Type B pancreatic cell (in vitro differentiated cells): Measurements from ENCODE around the gene THAP9. TPM values are rescaled to one million over a fixed set of nuclear protein-coding genes. Genes with fewer than 3 reads are reported as not detected.

Experiments used
- DNase-seq: peaks from one replicate; pipeline ENCODE4 v3.0.0; 2021; ENCODE audit warnings: mixed read lengths; ENCODE audit not compliant: unreplicated experiment; ENCODE audit errors: extremely low spot score
- H3K27ac Mint-ChIP-seq: 2 replicates; pipeline ENCODE4 v1.8.0; 2021; ENCODE audit warnings: mild to moderate bottlenecking, mixed read lengths
- H3K27me3 Mint-ChIP-seq: 2 replicates; pipeline ENCODE4 v1.8.0; 2021; ENCODE audit warnings: mixed read lengths
- H3K36me3 Mint-ChIP-seq: 2 replicates; pipeline ENCODE4 v1.8.0; 2021; ENCODE audit warnings: mixed read lengths
- H3K4me1 Mint-ChIP-seq: one replicate; pipeline ENCODE4 v1.8.0; 2021; ENCODE audit warnings: mixed read lengths; ENCODE audit not compliant: unreplicated experiment
- H3K4me3 Mint-ChIP-seq: 2 replicates; pipeline ENCODE4 v1.8.0; 2021; ENCODE audit warnings: mild to moderate bottlenecking, mixed read lengths
- H3K9me3 Mint-ChIP-seq: 2 replicates; pipeline ENCODE4 v1.8.0; 2021; ENCODE audit warnings: mixed read lengths
- total RNA-seq: library from RNA; stranded (reverse); gene quantifications from 2 replicates; pipeline ENCODE4 v1.2.1, GENCODE V29; 2021; ENCODE audit warnings: low replicate concordance
- TF ChIP-seq, protein P1 (sequence below): fragments of 200-600 bp; sonication (generic); conservative IDR thresholded peaks from 2 replicates; pipeline ENCODE4 v1.5.0; 2021; ENCODE audit warnings: antibody characterized with exemption, mild to moderate bottlenecking

Gene THAP9
- total RNA-seq, 1 donor from 2014 or later = 8.4 TPM

DNA sequence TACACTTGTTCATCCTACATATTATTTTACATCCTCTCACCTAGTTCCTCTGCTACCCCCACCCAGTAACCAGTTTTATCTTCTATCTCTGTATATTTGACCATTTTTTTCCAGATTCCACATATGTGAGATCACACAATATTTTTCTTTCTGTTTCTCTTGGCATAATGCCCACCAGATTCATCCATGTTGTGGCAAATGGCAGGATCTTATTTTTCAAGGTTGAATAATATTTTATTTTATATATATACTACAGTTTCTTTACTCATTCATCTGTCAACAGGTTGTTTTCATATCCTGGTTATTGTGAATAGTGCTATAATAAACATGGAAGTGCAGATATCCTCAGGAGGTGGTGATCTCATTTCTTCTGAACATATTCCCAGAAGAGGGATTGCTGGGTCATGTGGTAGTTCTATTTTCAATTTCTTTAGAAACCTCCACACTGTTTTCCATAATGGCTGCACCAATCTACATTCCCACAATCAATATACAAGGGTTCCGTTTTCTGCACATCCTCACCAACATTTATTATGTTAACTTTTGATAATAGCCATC is 48.2 kb downstream of the THAP9 start:
- H3K4me1 Mint-ChIP-seq = no peaks in the 10 kb centered on the region
- H3K27ac Mint-ChIP-seq = no peak overlapping the region
- TF ChIP-seq, protein P1, sequence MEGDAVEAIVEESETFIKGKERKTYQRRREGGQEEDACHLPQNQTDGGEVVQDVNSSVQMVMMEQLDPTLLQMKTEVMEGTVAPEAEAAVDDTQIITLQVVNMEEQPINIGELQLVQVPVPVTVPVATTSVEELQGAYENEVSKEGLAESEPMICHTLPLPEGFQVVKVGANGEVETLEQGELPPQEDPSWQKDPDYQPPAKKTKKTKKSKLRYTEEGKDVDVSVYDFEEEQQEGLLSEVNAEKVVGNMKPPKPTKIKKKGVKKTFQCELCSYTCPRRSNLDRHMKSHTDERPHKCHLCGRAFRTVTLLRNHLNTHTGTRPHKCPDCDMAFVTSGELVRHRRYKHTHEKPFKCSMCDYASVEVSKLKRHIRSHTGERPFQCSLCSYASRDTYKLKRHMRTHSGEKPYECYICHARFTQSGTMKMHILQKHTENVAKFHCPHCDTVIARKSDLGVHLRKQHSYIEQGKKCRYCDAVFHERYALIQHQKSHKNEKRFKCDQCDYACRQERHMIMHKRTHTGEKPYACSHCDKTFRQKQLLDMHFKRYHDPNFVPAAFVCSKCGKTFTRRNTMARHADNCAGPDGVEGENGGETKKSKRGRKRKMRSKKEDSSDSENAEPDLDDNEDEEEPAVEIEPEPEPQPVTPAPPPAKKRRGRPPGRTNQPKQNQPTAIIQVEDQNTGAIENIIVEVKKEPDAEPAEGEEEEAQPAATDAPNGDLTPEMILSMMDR = no peak
- H3K9me3 Mint-ChIP-seq = peaks cover 3% of the 10 kb centered on the region
- no peak for DNase-seq
- no peak overlapping the region for H3K4me3 Mint-ChIP-seq
- peaks cover 19% of the 10 kb centered on the region for H3K36me3 Mint-ChIP-seq
- H3K27me3 Mint-ChIP-seq = no peaks in the 10 kb centered on the region

DNA sequence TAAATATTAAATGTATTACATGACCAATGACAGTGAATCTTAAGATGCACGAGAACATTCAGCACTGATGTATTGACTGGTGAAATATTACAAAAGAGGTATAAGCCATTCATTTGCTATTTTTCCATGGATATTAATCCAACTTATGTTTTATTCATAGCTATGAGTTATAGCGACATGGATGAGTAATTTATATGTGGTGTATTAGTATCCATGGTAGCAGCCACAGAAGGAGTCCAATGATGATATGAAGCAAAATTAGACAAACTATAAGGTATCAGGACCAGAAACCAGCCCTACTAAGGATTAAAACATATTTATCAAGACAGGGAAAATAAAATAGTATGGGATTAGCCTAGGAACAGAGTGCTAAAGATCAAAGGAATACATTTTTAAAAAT is 50.7 kb downstream of the THAP9 start:
- DNase-seq = no peak
- H3K4me3 Mint-ChIP-seq = no peak overlapping the region
- H3K27ac Mint-ChIP-seq = no peak overlapping the region
- TF ChIP-seq, protein P1 = no peak
- H3K4me1 Mint-ChIP-seq = no peaks in the 10 kb centered on the region
- no peaks in the 10 kb centered on the region for H3K27me3 Mint-ChIP-seq
- peaks cover 26% of the 10 kb centered on the region for H3K36me3 Mint-ChIP-seq
- H3K9me3 Mint-ChIP-seq = peaks cover 3% of the 10 kb centered on the region

DNA sequence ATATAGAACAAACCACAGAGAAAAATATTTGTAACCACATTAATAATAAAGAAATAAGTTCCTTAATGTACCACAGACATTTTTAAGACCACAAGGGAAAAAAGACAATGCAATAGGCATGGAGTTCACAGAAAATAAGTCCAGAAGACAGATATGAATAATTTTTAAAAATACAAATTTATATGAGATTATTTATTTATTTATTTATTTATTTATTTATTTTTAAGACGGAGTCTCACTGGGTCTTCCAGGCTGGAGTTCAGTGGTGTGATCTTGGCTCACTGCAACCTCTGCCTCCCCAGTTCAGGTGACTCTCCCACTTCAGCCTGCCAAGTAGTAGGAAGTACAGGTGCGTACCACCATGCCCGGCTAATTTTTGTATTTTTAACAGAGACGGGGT is 53.7 kb downstream of the THAP9 start:
- peaks cover 3% of the 10 kb centered on the region for H3K9me3 Mint-ChIP-seq
- H3K36me3 Mint-ChIP-seq = peaks cover 27% of the 10 kb centered on the region
- no peak overlapping the region for H3K27ac Mint-ChIP-seq
- TF ChIP-seq, protein P1 = no peak
- H3K4me1 Mint-ChIP-seq = no peaks in the 10 kb centered on the region
- DNase-seq = no peak
- no peak overlapping the region for H3K4me3 Mint-ChIP-seq
- H3K27me3 Mint-ChIP-seq = no peaks in the 10 kb centered on the region

DNA sequence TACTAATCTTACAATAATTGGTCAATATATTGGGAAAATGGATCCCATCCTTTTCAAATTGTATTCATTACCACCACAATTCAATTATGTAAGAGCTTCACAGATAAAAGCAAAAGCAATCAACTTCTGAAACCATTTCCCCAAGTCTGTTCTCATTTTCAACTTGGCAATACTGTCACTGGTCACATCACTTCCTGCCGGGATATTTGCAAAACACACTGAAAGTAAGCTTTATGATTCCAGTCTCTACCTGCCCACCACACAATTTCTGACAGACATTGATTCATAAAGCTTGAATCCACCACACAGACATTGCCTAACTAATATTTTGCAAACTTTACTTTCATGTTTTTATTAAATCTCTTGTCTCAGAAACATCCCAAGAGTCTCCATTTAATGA is 56.5 kb downstream of the THAP9 start:
- Mint-ChIP-seq H3K4me3 (no peak overlapping the region), H3K36me3 (peaks cover 26% of the 10 kb centered on the region), H3K4me1 (no peaks in the 10 kb centered on the region), H3K27ac (no peak overlapping the region), H3K27me3 (no peaks in the 10 kb centered on the region), H3K9me3 (peaks cover 3% of the 10 kb centered on the region)
- DNase-seq = no peak
- TF ChIP-seq, protein P1 = no peak

DNA sequence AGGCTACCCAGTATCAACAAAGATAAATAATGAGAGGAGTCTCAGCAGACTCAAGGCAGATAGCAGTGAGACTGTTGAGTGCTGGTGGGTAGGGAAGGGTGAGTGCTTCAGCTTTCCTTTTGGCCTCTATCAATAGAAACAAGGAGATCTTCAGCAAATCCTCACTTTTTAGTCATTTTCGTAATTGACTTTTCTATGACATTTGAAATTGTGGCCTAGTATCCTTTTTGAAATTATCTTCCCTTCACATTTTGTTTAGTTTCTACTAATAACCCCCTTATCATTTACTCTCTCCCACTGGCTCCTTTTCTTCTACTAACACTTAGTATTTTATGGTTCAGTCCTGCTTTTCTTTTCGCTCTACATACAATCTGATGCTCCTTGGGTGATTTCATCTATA is 65.2 kb downstream of the THAP9 start:
- no peaks in the 10 kb centered on the region for H3K27me3 Mint-ChIP-seq
- no peak overlapping the region for H3K27ac Mint-ChIP-seq
- H3K36me3 Mint-ChIP-seq = peaks cover 36% of the 10 kb centered on the region
- H3K4me3 Mint-ChIP-seq = no peak overlapping the region
- no peaks in the 10 kb centered on the region for H3K9me3 Mint-ChIP-seq
- no peak for DNase-seq
- TF ChIP-seq, protein P1 = no peak
- H3K4me1 Mint-ChIP-seq = no peaks in the 10 kb centered on the region

DNA sequence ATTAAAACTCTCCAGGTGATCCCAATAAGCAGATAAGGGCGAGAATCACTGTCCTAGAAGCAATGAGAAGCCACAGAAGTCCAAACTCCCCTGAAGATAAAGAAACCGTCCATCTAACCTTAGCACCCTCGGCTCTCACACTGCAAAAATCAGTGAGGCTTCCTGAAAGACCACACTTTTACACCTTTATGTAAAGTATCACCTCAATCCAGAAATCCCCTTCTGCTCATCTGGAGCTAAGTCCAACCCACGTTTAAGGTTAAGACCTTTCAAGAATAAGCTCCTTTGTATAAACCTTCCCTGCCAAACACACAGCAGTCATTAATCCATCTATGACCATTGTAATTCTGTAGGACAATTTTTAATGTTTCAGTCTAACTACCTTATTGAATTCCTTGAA is 68.4 kb downstream of the THAP9 start:
- TF ChIP-seq, protein P1 = no peak
- H3K36me3 Mint-ChIP-seq = peaks cover 36% of the 10 kb centered on the region
- no peaks in the 10 kb centered on the region for H3K9me3 Mint-ChIP-seq
- no peak overlapping the region for H3K27ac Mint-ChIP-seq
- no peaks in the 10 kb centered on the region for H3K27me3 Mint-ChIP-seq
- H3K4me1 Mint-ChIP-seq = no peaks in the 10 kb centered on the region
- no peak for DNase-seq
- no peak overlapping the region for H3K4me3 Mint-ChIP-seq
